Ascending aorta (tissue), 2 donors: ENCODE data around the gene CXCR4. TPM values are rescaled to one million over a fixed set of nuclear protein-coding genes. Genes with fewer than 3 reads are reported as not detected.

Source experiments
- DNase-seq, 2 donors: peaks; one replicate each; pipeline ENCODE4 v3.0.0-alpha.2; 2019; ENCODE audit warnings: low spot score in 2 of 2
- H3K27ac ChIP-seq, 2 donors: fragments of 200-600 bp; sonication (generic); one replicate each; pipeline ENCODE4 v1.5.1; 2016 to 2017; ENCODE audit warnings: mild to moderate bottlenecking in 1 of 2
- H3K27me3 ChIP-seq: fragments of 200-600 bp; sonication (generic); one replicate; pipeline ENCODE4 v1.5.1; 2017
- H3K36me3 ChIP-seq, 2 donors: fragments of 200-600 bp; sonication (generic); one replicate each; pipeline ENCODE4 v1.5.1; 2016
- H3K4me1 ChIP-seq, 2 donors: fragments of 200-600 bp; sonication (generic); one replicate each; pipeline ENCODE4 v1.5.1; 2016 to 2017; ENCODE audit warnings: mild to moderate bottlenecking in 1 of 2
- H3K4me3 ChIP-seq, 2 donors: fragments of 200-600 bp; sonication (generic); one replicate each; pipeline ENCODE4 v1.5.1; 2016 to 2017; ENCODE audit warnings: mild to moderate bottlenecking in 1 of 2
- H3K9me3 ChIP-seq, 2 donors: fragments of 200-600 bp; sonication (generic); one replicate each; pipeline ENCODE4 v1.5.1; 2016
- CTCF ChIP-seq, 3 experiments: fragments of 200-600 bp in 2 of 3; fragments of 450-650 bp in 1 of 3; sonication (generic) in 2 of 3; IDR thresholded peaks; one replicate each; pipeline ENCODE4 v1.5.1; 2016 to 2019; ENCODE audit warnings: antibody characterized with exemption in 3 of 3, mild to moderate bottlenecking in 1 of 3, moderate library complexity in 1 of 3
- intact Hi-C: fragments of 100-400 bp; cut with DNase I; formaldehyde crosslinking; loops from one replicate; pipeline ENCODE4 v1.15.1; 2023
- total RNA-seq: library from RNA; depleted of rRNA; stranded (reverse); fragments of >200 nt; gene quantifications from one replicate; pipeline ENCODE4 v1.1.0, GENCODE V29; 2016

Gene CXCR4
- total RNA-seq, 1 donor from 2014 or later: 15.5 TPM

- no peak for TF ChIP-seq CTCF (IDR thresholded peaks at IDR 0.05)
- DNase-seq: no peak
- peaks cover 0 to 4% of the 10 kb centered on the region in 2 donors for H3K4me1 ChIP-seq
- intact Hi-C loops: no loop called here
- H3K9me3 ChIP-seq: no peaks in the 10 kb centered on the region
- no peak overlapping the region for H3K4me3 ChIP-seq
- H3K27me3 ChIP-seq: peaks cover 4% of the 10 kb centered on the region
- H3K36me3 ChIP-seq: no peaks in the 10 kb centered on the region
- H3K27ac ChIP-seq: no peak overlapping the region
Observed at GRCh38 chr2:136122661-136123060, 4.7 kb upstream of the CXCR4 start.

- H3K27me3 ChIP-seq: peaks cover 4% of the 10 kb centered on the region
- TF ChIP-seq CTCF (IDR thresholded peaks at IDR 0.05): no peak
- peaks cover 0 to 13% of the 10 kb centered on the region in 2 donors for H3K4me1 ChIP-seq
- H3K4me3 ChIP-seq: no peak overlapping the region
- no peak overlapping the region for H3K27ac ChIP-seq
- no peaks in the 10 kb centered on the region for H3K36me3 ChIP-seq
- intact Hi-C loops: no loop called here
- H3K9me3 ChIP-seq: no peaks in the 10 kb centered on the region
- no peak for DNase-seq
Observed at GRCh38 chr2:136121204-136121910, 3.4 kb upstream of the CXCR4 start.

GRCh38 chr2:136119717-136120675 lies 2.0 kb upstream of the CXCR4 start:
- H3K27me3 ChIP-seq: peaks cover 4% of the 10 kb centered on the region
- peak overlapping the region in 1 of 2 donors; percentile 59 for H3K4me3 ChIP-seq
- no peak for DNase-seq
- peaks cover 0 to 13% of the 10 kb centered on the region in 2 donors for H3K4me1 ChIP-seq
- H3K9me3 ChIP-seq: no peaks in the 10 kb centered on the region
- no peak for TF ChIP-seq CTCF (IDR thresholded peaks at IDR 0.05)
- intact Hi-C loops: no loop called here
- no peak overlapping the region for H3K27ac ChIP-seq
- no peaks in the 10 kb centered on the region for H3K36me3 ChIP-seq

- Histone ChIP-seq H3K4me3 (peak overlapping the region; percentile 59 to 63), H3K9me3 (no peaks in the 10 kb centered on the region), H3K27ac (no peak overlapping the region), H3K27me3 (peaks cover 4% of the 10 kb centered on the region), H3K36me3 (no peaks in the 10 kb centered on the region), H3K4me1 (peaks cover 0 to 13% of the 10 kb centered on the region in 2 donors)
- no peak for TF ChIP-seq CTCF (IDR thresholded peaks at IDR 0.05)
- intact Hi-C loops: no loop called here
- DNase-seq: peak; percentile 31 to 85
Observed at GRCh38 chr2:136118819-136119716, 1.1 kb upstream of the CXCR4 start.

- peak overlapping the region; percentile 59 to 63 for H3K4me3 ChIP-seq
- H3K4me1 ChIP-seq: peaks cover 0 to 13% of the 10 kb centered on the region in 2 donors
- no peak for DNase-seq
- intact Hi-C loops: no loop called here
- TF ChIP-seq CTCF (IDR thresholded peaks at IDR 0.05): no peak
- H3K36me3 ChIP-seq: no peaks in the 10 kb centered on the region
- H3K27me3 ChIP-seq: peaks cover 4% of the 10 kb centered on the region
- no peaks in the 10 kb centered on the region for H3K9me3 ChIP-seq
- peak overlapping the region; percentile 11 to 27 for H3K27ac ChIP-seq
Observed at GRCh38 chr2:136117391-136117841, 533 bp downstream of the CXCR4 start.
